GM19467 (cell line): ENCODE measurements around the gene GJA8.
"Not testable (repeated sequence)": the region's sequence is repeated elsewhere in the genome, so short reads cannot be mapped to it uniquely, and the experiment has no call there.

Experiments
- ATAC-seq: cut with Tn5 transposase; IDR thresholded peaks from one replicate; pipeline ENCODE4 v1.9.1; 2021; ENCODE audit warnings: mild to moderate bottlenecking, moderate library complexity; ENCODE audit not compliant: unreplicated experiment

GJA8 gene

DNA sequence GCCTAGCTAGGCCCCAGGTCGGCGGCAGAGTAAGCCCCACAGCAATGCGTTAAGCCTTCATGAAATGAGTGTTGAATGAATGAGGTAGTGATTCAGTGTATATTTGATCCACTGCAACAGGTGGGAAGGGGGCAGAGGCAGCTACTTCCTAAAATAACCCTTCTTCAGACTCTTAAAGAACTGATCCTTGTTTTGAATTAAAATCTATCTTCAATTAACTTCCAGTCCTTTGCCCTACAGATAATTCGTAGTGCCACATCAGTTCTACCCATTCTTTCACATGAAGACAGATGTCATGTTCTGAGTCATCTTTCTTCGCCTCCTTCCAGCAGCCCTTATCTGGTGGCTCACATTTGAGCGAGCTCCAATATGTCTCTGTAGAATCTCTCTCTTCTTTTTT, 24.6 kb downstream of the GJA8 start:
- ATAC-seq = not testable (repeated sequence)

GRCh38 chr1:147927689-147928088, 25.1 kb downstream of the GJA8 start:
- not testable (repeated sequence) for ATAC-seq

DNA sequence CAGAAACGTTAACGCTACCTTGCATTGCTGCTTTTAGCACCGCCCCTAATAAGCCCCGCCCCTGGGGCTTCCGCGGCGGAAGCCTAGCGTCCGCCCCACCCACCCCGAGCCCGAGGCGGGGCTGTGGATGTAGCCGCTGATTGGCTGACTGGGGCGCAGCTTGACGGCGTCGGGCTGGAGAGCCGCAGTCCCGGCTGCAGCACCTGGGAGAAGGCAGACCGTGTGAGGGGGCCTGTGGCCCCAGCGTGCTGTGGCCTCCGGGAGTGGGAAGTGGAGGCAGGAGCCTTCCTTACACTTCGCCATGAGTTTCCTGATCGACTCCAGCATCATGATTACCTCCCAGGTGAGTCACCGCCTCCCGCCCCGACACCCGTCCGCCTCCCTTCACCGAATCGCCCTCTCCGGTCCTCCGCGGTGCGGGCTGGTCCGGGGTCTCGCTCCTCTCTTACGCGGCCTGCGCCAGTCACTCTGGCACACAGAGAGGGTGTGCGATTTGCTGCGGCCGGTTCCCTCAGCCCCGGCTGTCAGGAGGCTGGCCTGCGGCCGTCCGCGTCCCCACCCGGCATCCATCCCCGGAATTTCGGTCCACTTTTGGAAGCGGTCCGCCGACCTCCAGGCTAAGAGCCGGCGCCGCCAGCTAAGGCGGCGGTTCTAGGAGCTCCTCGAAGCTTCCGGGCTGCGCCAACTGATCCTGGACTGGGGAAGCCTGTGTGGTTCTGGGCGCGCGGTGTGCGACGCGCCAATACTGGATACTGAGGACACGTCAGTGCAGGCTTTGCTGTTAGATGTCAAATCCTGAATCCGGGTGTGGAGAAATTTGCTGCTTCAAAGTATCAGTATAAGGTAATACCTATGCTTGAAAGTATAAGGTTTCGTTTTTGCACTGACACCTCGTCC, 25.9 kb downstream of the GJA8 start, which contains the start of gene GPR89B:
GPR89B (plus strand) TSS at position 185 of the 897 bp plus-strand sequence; CDS start at position 302, 117 bp downstream.
- ATAC-seq = peak; percentile 96

DNA sequence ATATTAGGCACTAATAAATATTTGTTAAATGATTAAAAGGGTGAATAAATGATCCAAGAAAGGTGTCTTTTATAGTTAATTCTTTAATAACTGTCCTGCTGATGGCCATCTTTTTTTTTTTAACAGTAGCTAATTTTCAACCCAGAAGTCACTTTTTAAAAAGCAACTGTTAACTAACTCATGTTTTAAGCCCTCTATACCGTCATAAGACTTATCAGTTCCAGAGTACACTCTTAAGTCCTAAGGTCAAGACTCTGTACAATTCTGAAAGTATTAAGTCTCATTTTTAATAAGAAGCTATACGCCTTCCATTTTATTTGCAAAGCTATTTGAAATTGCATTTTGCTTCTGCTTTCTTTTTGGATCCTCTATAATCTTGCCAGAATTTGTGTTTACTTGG, 28.5 kb downstream of the GJA8 start:
- not testable (repeated sequence) for ATAC-seq

GRCh38 chr1:147935296-147935695, 32.7 kb downstream of the GJA8 start:
- not testable (repeated sequence) for ATAC-seq

- ATAC-seq = not testable (repeated sequence)
These were observed 37.9 kb downstream of the GJA8 start for GRCh38 chr1:147940456-147940855.

GRCh38 chr1:147942563-147942962, 40.0 kb downstream of the GJA8 start:
- ATAC-seq = not testable (repeated sequence)

DNA sequence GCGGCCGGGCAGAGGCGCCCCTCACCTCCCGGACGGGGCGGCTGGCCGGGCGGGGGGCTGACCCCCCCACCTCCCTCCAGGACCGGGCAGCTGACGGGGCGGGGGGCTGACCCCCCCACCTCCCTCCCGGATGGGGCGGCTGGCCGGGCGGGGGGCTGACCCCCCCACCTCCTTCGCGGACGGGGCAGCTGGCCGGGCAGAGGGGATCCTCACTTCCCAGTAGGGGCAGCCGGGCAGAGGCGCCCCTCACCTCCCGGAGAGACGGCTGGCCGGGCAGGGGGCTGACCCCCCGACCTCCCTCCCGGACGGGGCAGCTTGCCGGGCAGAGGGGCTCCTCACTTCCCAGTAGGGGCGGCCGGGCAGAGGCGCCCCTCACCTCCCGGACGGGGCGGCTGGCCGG, 46.9 kb downstream of the GJA8 start:
- ATAC-seq = not testable (repeated sequence)
